Hematopoietic multipotent progenitor cell treated with erythropoietin and hydrocortisone succinate and interleukin-3 and kit ligand, for 17 days (in vitro differentiated cells): ENCODE data around the gene MACF1.

ENCODE experiments used
- DNase-seq: peaks from one replicate; pipeline ENCODE4 v3.0.0-alpha.2; 2015; ENCODE audit warnings: low spot score

The MACF1 gene

GRCh38 chr1:39395357-39395831, 190.9 kb downstream of the MACF1 start:
- no peak for DNase-seq

GRCh38 chr1:39396671-39397070, 192.2 kb downstream of the MACF1 start:
- DNase-seq, result no peak

- DNase-seq, result no peak
These were observed 193.0 kb downstream of the MACF1 start for GRCh38 chr1:39397487-39397886.

GRCh38 chr1:39398278-39399021, 194.0 kb downstream of the MACF1 start:
- no peak for DNase-seq

- DNase-seq, result no peak
These were observed 196.6 kb downstream of the MACF1 start for GRCh38 chr1:39401106-39401505.

GRCh38 chr1:39404876-39405275, 200.4 kb downstream of the MACF1 start:
- no peak for DNase-seq

GRCh38 chr1:39405358-39405757, 200.9 kb downstream of the MACF1 start:
- DNase-seq, result no peak

- DNase-seq, result no peak
These were observed 202.3 kb downstream of the MACF1 start for GRCh38 chr1:39406533-39407450.

- no peak for DNase-seq
These were observed 203.0 kb downstream of the MACF1 start for GRCh38 chr1:39407510-39407895.

- DNase-seq, result no peak
These were observed 203.6 kb downstream of the MACF1 start for GRCh38 chr1:39407896-39408640.

GRCh38 chr1:39408641-39409054, 204.2 kb downstream of the MACF1 start:
- peak; percentile 73 for DNase-seq

- no peak for DNase-seq
These were observed 204.7 kb downstream of the MACF1 start for GRCh38 chr1:39409055-39409816.

- DNase-seq, result peak; percentile 26
These were observed 206.5 kb downstream of the MACF1 start for GRCh38 chr1:39410915-39411436.

- no peak for DNase-seq
These were observed 207.3 kb downstream of the MACF1 start for GRCh38 chr1:39411526-39412478.

- DNase-seq, result no peak
These were observed 208.4 kb downstream of the MACF1 start for GRCh38 chr1:39412892-39413291.

GRCh38 chr1:39413902-39414528, 209.5 kb downstream of the MACF1 start:
- DNase-seq, result no peak

GRCh38 chr1:39415553-39415952, 211.1 kb downstream of the MACF1 start:
- DNase-seq, result no peak

GRCh38 chr1:39416609-39417008, 212.1 kb downstream of the MACF1 start:
- DNase-seq, result no peak

- no peak for DNase-seq
These were observed 213.7 kb downstream of the MACF1 start for GRCh38 chr1:39418236-39418635.

- no peak for DNase-seq
These were observed 216.0 kb downstream of the MACF1 start for GRCh38 chr1:39420493-39420892.
